GM11168 (cell line): ENCODE measurements around the gene GPR39.

ENCODE experiments used
- in situ Hi-C: fragments of 300-500 bp; cut with MboI; formaldehyde crosslinking; loops from one replicate; pipeline ENCODE4 v1.12.0; 2022; ENCODE audit warnings: low sequenced_read_pairs; ENCODE audit not compliant: unreplicated experiment

Gene GPR39

GRCh38 chr2:132407784-132408183 is 8.8 kb upstream of the GPR39 start:
- in situ Hi-C loops: no loop called here

GRCh38 chr2:132412021-132412420 is 4.6 kb upstream of the GPR39 start:
- in situ Hi-C loops: no loop called here

GRCh38 chr2:132414081-132414480 is 2.5 kb upstream of the GPR39 start:
- in situ Hi-C loops: no loop called here

GRCh38 chr2:132415256-132415914 is 1.2 kb upstream of the GPR39 start:
- in situ Hi-C loops: no loop called here

GRCh38 chr2:132415915-132416722 is 486 bp upstream of the GPR39 start:
- in situ Hi-C loops: no loop called here

GRCh38 chr2:132417430-132418035 is 928 bp downstream of the GPR39 start:
- in situ Hi-C loops: no loop called here

GRCh38 chr2:132419235-132419634 is 2.6 kb downstream of the GPR39 start:
- in situ Hi-C loops: no loop called here

- in situ Hi-C loops: no loop called here
Measured at GRCh38 chr2:132419941-132420340, 3.3 kb downstream of the GPR39 start.

GRCh38 chr2:132420816-132421805 is 4.5 kb downstream of the GPR39 start:
- in situ Hi-C loops: no loop called here

GRCh38 chr2:132422736-132423135 is 6.1 kb downstream of the GPR39 start:
- in situ Hi-C loops: no loop called here

- in situ Hi-C loops: no loop called here
Measured at GRCh38 chr2:132424526-132425121, 8.0 kb downstream of the GPR39 start.

GRCh38 chr2:132426033-132426432 is 9.4 kb downstream of the GPR39 start:
- in situ Hi-C loops: no loop called here

- in situ Hi-C loops: no loop called here
Measured at GRCh38 chr2:132426656-132427055, 10.1 kb downstream of the GPR39 start.

GRCh38 chr2:132429351-132429750 is 12.7 kb downstream of the GPR39 start:
- in situ Hi-C loops: no loop called here

- in situ Hi-C loops: no loop called here
Measured at GRCh38 chr2:132429941-132430573, 13.5 kb downstream of the GPR39 start.

- in situ Hi-C loops: no loop called here
Measured at GRCh38 chr2:132430895-132431294, 14.3 kb downstream of the GPR39 start.

GRCh38 chr2:132437852-132438669 is 21.5 kb downstream of the GPR39 start:
- in situ Hi-C loops: no loop called here

- in situ Hi-C loops: no loop called here
Measured at GRCh38 chr2:132438691-132439090, 22.1 kb downstream of the GPR39 start.
